T-helper 2 cell treated with Interferon-gamma antibody and Interleukin-4, amounts not matched to agents 5 μg/mL and 100 μg/mL, for 36 hours (primary cell): ENCODE results near the gene NEURL1B.

Experiments used
- DNase-seq: peaks from one replicate; pipeline ENCODE4 v3.0.0; 2021; ENCODE audit warnings: low spot score
- H3K27ac Mint-ChIP-seq: one replicate; pipeline ENCODE4 v1.8.0; 2021; ENCODE audit warnings: mild to moderate bottlenecking, mixed read lengths
- H3K27me3 Mint-ChIP-seq: one replicate; pipeline ENCODE4 v1.8.0; 2021; ENCODE audit warnings: low read depth, mixed read lengths
- H3K36me3 Mint-ChIP-seq: one replicate; pipeline ENCODE4 v1.8.0; 2021; ENCODE audit warnings: low read depth, mixed read lengths
- H3K4me1 Mint-ChIP-seq: one replicate; pipeline ENCODE4 v1.8.0; 2021; ENCODE audit warnings: low read depth, mixed read lengths
- H3K4me3 Mint-ChIP-seq: one replicate; pipeline ENCODE4 v1.8.0; 2022; ENCODE audit warnings: mild to moderate bottlenecking, moderate library complexity, mixed read lengths
- H3K9me3 Mint-ChIP-seq: one replicate; pipeline ENCODE4 v1.8.0; 2021; ENCODE audit warnings: mixed read lengths

Gene NEURL1B

DNA sequence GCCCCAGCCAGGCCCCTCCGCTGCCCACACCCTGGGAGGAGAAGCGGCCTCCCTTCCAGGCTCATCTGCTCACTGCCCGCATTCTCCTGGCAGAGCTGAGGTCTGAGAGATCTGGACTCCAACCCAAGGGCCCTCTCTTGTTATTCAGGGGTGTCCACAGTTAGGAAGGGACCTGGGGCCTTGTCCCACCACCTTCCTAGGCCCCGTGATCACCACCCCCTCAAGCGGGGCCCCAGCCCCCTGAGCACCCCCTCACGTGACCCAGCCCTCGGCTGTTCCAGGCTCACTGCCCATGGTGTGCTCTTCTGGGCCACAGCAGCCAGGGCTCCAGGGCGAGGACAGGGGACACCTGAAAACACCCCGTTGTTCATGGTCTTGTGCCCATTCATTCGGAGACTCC lies 48.7 kb downstream of the NEURL1B start:
- peak overlapping the region; percentile 15 for H3K4me3 Mint-ChIP-seq
- no peaks in the 10 kb centered on the region for H3K9me3 Mint-ChIP-seq
- peaks cover 3% of the 10 kb centered on the region for H3K27me3 Mint-ChIP-seq
- peaks cover 17% of the 10 kb centered on the region for H3K4me1 Mint-ChIP-seq
- H3K27ac Mint-ChIP-seq = no peak overlapping the region
- DNase-seq = no peak
- no peaks in the 10 kb centered on the region for H3K36me3 Mint-ChIP-seq

DNA sequence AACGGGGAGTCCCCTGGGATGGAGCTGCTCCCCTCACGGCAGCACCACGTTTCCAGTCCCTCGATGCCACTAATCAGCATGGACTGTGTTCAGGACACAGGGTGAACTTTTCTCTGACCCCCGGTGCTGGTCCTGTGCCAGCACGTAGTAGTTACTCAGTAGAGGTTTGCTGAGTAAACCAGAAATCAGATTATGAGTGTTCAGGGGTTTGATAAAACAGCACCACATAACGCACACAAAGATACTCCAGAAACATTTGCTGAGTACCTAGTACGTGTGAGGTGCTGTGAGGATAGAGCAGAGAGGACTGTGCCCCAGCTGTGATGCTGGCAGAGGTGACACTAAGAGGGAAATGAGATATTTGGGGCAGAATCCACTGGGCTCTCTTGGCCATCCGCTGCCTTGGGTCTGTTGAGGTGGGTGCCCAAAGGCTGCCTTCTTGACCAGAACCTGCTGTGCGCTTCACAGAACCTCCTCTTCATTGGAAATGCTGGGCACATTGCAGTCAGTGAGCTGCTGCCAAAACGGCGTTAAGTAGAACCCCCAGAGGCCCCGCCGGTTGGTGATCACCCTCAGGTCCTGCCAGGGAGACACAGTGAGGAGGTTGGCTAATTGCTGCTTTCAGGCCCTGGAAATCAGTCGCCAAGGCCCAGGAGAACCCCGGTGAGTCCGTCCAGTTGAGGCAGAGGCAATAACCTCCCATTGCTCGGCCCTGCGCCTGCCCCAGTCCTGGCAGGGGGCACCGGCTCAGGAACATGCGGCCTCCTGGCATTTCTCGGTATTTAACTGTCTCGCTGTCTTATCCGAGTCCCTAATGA lies 49.4 kb downstream of the NEURL1B start:
- Mint-ChIP-seq H3K27me3 (no peaks in the 10 kb centered on the region), H3K27ac (no peak overlapping the region), H3K4me1 (peaks cover 17% of the 10 kb centered on the region), H3K9me3 (no peaks in the 10 kb centered on the region), H3K36me3 (no peaks in the 10 kb centered on the region), H3K4me3 (peak overlapping the region; percentile 15)
- DNase-seq = peak; percentile 20

DNA sequence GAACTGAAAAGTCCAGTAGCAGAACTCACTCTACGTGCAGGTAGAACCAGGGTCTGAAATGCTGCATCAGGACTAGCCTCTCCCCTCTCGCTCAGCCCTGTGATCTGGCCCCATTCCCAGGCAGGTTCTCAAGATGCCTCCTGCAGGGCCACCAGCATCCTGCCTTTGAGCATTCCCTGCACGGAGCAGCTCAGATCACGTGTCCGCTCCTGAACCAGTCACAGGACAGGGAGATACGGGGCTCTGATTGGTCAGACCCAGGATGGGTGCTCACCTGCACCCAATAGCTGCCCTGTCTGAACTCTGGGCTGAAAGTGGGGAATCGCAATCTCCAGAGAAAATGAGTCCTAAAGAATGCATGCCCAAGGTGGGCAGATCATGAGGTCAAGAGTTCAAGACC lies 50.8 kb downstream of the NEURL1B start:
- Mint-ChIP-seq H3K27me3 (no peaks in the 10 kb centered on the region), H3K4me1 (peaks cover 17% of the 10 kb centered on the region), H3K4me3 (no peak overlapping the region), H3K27ac (no peak overlapping the region), H3K9me3 (no peaks in the 10 kb centered on the region), H3K36me3 (no peaks in the 10 kb centered on the region)
- DNase-seq = no peak

DNA sequence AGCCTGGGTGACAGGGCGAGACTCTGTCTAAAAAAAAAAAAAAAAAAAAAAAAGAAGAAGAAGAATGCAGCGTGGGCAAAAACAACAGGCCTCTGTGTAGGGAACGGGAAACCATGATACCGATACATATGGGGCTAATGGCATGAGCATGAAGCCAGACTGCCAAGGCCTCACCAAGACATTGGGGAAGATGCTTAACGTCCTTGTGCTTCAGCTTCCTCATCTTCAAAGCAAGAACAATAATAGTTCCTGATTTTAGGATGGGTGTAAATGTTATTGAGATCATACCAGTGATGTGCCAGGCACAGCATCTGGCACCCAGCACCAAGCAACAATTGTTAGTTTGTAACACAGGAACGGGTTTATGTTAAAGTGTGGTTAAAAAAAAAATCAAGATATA lies 51.4 kb downstream of the NEURL1B start:
- H3K27ac Mint-ChIP-seq = no peak overlapping the region
- no peaks in the 10 kb centered on the region for H3K36me3 Mint-ChIP-seq
- no peaks in the 10 kb centered on the region for H3K9me3 Mint-ChIP-seq
- no peak overlapping the region for H3K4me3 Mint-ChIP-seq
- H3K27me3 Mint-ChIP-seq = no peaks in the 10 kb centered on the region
- H3K4me1 Mint-ChIP-seq = peaks cover 23% of the 10 kb centered on the region
- no peak for DNase-seq

DNA sequence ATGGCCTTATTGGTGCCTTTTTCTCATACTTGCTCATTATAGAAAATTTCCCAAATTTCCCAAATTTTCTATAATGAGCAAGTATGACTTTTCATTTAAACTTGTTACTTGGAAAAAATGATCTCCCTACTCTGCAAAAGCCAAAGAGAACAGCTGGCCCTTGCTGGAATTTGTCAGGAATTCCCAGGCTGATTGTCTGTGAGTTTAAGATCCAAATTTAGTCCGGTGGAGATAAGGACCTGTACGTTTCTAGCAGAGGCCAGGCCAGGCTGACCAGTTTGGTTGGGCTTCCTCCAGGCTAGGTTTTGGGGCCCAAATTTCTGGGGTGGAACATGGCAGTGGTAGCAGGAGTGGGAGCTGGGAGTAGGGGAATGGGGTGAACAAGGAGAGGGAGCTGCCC lies 51.9 kb downstream of the NEURL1B start:
- Mint-ChIP-seq H3K4me3 (no peak overlapping the region), H3K36me3 (no peaks in the 10 kb centered on the region), H3K4me1 (peaks cover 24% of the 10 kb centered on the region), H3K9me3 (no peaks in the 10 kb centered on the region), H3K27me3 (no peaks in the 10 kb centered on the region), H3K27ac (no peak overlapping the region)
- no peak for DNase-seq

DNA sequence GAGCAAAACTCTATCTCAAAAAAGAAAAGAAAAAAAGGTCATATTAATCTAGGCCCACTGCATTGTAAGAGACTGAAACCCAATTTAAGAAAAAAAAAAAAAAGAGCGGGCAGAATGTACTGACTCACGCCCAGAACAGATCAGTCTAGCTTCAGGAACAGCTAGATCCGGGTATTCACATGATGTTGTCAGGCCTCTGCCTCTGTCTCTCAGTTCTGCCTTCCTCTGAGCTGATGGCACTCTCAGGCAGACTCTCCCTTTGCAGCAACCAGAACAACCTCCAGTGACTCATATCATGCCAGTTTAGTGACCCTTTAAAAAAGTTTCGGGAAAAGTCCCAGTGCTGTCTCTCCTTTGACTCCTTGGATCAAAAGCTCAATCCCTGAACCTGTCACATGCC lies 53.0 kb downstream of the NEURL1B start:
- H3K27ac Mint-ChIP-seq = no peak overlapping the region
- no peak overlapping the region for H3K4me3 Mint-ChIP-seq
- peaks cover 17% of the 10 kb centered on the region for H3K4me1 Mint-ChIP-seq
- no peaks in the 10 kb centered on the region for H3K27me3 Mint-ChIP-seq
- H3K9me3 Mint-ChIP-seq = no peaks in the 10 kb centered on the region
- H3K36me3 Mint-ChIP-seq = no peaks in the 10 kb centered on the region
- DNase-seq = no peak

DNA sequence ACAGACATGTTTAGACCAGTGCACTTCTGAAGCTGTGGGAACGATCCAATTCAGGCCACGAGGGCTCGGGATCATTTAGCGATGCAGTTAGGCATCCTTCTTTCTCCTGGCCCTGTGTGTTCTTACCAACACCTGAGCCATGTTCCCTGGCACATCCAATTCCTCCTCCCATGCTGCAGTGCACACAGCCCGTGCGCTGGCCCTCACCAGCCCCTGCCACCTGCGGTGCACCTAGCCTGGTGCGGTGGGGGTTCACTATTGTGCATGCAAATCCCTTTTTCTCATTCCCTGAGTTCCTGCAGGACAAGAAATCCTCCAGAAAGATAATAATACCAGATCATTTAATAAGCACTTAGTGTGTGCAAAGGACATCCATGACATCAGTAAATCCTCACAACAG lies 53.5 kb downstream of the NEURL1B start:
- Mint-ChIP-seq H3K27ac (no peak overlapping the region), H3K4me1 (peaks cover 14% of the 10 kb centered on the region), H3K4me3 (no peak overlapping the region), H3K9me3 (no peaks in the 10 kb centered on the region), H3K36me3 (no peaks in the 10 kb centered on the region), H3K27me3 (peaks cover 4% of the 10 kb centered on the region)
- no peak for DNase-seq

DNA sequence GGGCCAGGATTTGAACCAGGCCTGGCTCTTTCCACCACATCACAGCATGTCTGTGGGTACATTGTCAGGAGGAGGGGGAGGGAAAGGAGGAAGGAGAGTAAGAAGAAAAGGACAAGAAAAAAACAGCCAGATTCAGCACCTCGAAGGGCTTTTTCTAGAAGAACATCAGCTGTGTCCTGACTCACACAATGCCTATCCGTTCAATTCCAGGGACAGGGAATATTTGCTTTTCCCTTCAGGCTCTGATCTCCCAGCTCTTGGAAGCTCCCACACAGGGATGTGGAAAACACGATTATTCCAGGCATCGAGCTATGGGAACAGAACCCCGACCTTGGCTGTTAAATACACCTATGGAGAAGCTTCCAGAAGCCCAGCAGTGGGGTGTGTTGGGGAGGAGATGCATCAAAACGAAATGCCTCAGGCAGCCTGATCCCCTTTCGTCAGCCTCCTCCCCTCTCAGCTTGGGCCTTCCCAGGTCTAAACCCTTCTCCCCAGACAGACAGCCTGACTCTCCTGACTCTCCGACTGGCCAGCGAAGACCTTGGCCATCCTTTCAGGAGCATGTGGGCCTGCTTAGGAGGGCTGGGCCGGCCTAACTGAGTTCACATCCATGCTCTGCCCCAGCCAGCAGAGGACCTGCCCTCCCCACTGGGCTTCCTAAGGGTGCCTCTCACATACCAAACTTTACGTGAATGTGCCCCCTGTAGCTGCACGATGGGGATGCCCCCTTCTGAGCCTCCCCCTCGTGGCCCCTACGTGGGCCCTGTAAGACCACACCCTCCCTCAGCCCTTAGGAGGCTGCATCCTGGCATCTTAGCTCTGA lies 54.4 kb downstream of the NEURL1B start:
- Mint-ChIP-seq H3K9me3 (no peaks in the 10 kb centered on the region), H3K36me3 (no peaks in the 10 kb centered on the region), H3K27me3 (peaks cover 7% of the 10 kb centered on the region), H3K4me3 (no peak overlapping the region), H3K4me1 (peaks cover 11% of the 10 kb centered on the region), H3K27ac (no peak overlapping the region)
- DNase-seq = no peak

DNA sequence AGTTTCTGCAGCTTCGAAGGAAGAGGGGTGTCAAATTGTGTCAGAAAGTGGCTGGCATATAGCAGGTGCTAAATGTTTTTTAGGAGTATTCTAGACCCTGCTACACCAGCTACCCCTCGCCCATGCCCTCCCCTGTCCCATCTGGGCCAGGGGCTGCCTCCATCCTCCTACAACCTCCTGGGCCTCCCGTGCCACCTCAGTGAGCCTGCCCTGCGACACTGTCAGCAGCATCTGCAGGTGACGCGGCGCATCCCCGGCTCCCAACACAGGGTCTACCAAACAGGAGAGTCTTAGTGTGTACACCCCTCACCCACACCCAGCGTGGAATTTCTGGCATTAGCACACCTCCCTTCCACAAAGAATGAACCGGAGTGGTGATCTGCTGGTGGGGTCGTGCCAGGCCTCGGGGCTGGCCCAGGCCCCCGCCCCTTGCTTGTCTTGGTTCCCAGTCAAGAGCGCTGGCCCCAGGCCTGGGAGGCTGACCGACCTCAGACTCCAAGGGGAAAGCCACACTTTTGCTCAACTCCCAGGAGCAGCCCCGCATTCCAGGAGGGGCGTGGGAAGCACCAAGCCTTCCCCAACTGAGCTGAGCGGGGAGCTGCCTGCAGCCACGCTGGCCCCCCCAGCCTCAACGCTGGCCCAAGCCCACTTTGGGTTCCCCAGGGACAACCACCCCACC lies 55.2 kb downstream of the NEURL1B start:
- H3K4me1 Mint-ChIP-seq = peaks cover 8% of the 10 kb centered on the region
- no peak overlapping the region for H3K27ac Mint-ChIP-seq
- no peak for DNase-seq
- no peak overlapping the region for H3K4me3 Mint-ChIP-seq
- no peaks in the 10 kb centered on the region for H3K36me3 Mint-ChIP-seq
- peaks cover 14% of the 10 kb centered on the region for H3K27me3 Mint-ChIP-seq
- H3K9me3 Mint-ChIP-seq = no peaks in the 10 kb centered on the region

DNA sequence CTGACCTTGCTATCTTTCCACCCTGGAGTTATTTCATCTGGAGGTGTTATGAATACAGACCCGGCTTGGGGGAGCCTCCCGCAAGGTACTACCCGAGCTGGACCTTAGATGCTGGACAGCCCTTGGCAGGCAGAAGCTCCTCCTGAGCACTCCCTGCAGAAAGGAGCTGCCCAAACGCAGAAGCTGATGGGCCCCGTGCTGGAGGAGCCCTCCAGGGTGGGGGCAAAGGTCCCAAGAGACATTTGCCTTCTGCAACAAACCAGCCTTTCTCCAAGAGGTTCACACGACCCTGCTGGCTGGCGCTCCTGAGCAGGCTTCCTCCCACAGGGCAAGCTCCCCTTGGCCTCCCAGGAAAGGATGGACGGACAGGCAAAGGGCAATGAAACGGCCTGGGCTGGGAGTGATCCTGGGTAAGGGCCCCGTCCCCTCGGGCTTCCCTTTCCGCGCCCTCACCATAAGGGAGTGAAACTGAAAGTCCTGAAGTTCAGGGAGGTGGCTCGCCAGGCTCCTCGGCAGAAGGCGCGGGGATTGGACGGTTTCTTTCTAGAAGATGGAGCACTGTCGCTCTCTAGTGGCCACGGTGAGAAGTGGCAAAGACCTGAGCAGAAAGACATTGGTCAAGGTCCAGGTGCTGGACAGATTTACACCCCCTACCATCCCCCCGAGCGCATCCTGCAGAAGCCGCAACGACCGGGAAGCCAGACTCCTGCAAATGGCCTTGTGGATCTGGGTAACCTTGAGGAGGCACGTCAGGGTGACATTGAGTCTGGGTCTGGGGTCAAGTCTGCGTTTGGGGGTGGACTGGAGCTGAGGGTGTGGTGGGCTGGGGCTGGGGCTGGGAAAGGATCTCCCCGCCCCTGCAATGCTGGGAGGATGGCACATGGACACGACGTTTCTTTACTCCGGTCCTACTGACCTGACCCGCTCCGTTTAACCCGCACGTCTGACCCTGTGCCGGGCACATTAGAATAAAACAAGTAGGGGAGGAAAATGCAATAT lies 56.4 kb downstream of the NEURL1B start:
- DNase-seq = peak; percentile 70
- Mint-ChIP-seq H3K4me3 (peak overlapping the region; percentile 88), H3K9me3 (no peaks in the 10 kb centered on the region), H3K27ac (peak overlapping the region; percentile 83), H3K27me3 (peaks cover 21% of the 10 kb centered on the region), H3K4me1 (peaks cover 11% of the 10 kb centered on the region), H3K36me3 (no peaks in the 10 kb centered on the region)

DNA sequence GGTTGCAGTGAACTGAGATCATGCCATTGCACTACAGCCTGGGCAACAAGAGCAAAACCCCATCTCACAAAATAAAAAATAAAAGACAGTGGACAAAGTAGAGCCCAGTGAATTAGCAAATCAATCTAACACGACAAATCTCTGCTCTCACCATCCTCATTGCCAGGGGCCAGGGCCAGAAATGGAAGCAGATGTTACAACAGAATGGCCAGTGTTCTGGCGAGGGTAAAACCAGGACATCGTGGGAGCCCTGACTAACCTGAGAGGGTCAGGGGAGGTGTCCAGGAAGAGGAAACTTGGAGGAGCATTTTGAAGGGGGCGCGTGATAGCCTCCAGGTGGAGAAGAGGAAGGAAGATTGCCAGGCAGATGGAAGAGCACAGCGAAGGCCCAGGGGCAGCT lies 58.4 kb downstream of the NEURL1B start:
- no peaks in the 10 kb centered on the region for H3K9me3 Mint-ChIP-seq
- peaks cover 28% of the 10 kb centered on the region for H3K27me3 Mint-ChIP-seq
- no peak for DNase-seq
- H3K36me3 Mint-ChIP-seq = no peaks in the 10 kb centered on the region
- no peak overlapping the region for H3K27ac Mint-ChIP-seq
- H3K4me3 Mint-ChIP-seq = no peak overlapping the region
- H3K4me1 Mint-ChIP-seq = peaks cover 11% of the 10 kb centered on the region

DNA sequence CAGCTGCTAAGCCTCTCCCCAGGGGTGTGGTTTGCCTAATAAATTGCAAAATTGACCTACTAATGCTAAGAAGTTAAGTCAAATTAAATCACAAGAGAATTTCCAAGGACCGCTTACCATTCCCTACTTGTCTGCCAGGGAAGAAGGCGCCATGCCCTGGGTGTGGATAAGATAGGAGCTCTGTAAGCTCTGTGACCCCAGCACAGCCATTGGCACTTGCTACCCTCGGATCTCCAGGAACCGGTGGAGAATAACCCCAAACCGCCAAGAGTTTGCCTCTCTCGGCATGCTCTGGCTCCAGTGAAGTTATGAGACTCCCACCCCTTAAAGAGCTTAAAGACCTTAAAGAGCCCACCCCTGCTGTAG lies 58.9 kb downstream of the NEURL1B start:
- no peaks in the 10 kb centered on the region for H3K36me3 Mint-ChIP-seq
- no peak for DNase-seq
- peaks cover 31% of the 10 kb centered on the region for H3K27me3 Mint-ChIP-seq
- no peaks in the 10 kb centered on the region for H3K9me3 Mint-ChIP-seq
- peaks cover 11% of the 10 kb centered on the region for H3K4me1 Mint-ChIP-seq
- no peak overlapping the region for H3K27ac Mint-ChIP-seq
- no peak overlapping the region for H3K4me3 Mint-ChIP-seq
